A549 (cell line): ENCODE measurements around the gene PRKAG2.

ENCODE experiments used
- EHF ChIP-seq: fragments of 250-450 bp; sonication (Bioruptor Pico); IDR thresholded peaks from 2 replicates; pipeline ENCODE4 v1.5.0; 2020; ENCODE audit warnings: mild to moderate bottlenecking
- FOSB ChIP-seq: fragments of 250-450 bp; sonication (Bioruptor Pico); IDR thresholded peaks from 2 replicates; pipeline ENCODE4 v1.5.0; 2020; ENCODE audit warnings: mild to moderate bottlenecking, moderate library complexity
- POLR2A ChIP-seq: IDR thresholded peaks from 2 replicates; pipeline ENCODE4 v1.6.1; 2012; ENCODE audit warnings: mild to moderate bottlenecking, low read length
- RFX5 ChIP-seq: fragments of 450-650 bp; IDR thresholded peaks from 2 replicates; pipeline ENCODE4 v1.7.1; 2014; ENCODE audit warnings: antibody characterized with exemption, mild to moderate bottlenecking, moderate library complexity
- TF ChIP-seq, protein P1 (sequence below): fragments of >200 bp; sonication (Bioruptor Twin); formaldehyde crosslinking; IDR thresholded peaks from 3 replicates; pipeline ENCODE4 v1.5.1; 2016

DNA sequence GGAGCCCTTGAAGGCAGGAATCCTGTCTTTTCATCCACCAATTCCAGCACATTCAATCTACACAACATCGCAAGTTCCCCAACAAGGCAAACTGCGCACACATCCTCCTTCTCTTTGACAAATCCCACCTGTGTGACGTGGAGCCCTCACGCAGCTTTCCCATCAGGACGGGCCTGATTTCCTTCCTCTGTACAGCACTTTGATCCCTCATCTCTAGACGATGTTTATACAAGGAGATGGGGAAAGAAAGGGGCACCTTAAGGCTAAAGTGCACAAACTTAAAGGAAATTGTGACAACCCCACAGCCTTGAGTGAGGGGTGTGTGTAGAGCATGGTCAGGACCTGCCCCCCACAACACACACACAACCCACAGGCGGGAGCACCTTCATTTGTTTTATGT is 97.2 kb downstream of the PRKAG2 start:
- TF ChIP-seq, protein P1, sequence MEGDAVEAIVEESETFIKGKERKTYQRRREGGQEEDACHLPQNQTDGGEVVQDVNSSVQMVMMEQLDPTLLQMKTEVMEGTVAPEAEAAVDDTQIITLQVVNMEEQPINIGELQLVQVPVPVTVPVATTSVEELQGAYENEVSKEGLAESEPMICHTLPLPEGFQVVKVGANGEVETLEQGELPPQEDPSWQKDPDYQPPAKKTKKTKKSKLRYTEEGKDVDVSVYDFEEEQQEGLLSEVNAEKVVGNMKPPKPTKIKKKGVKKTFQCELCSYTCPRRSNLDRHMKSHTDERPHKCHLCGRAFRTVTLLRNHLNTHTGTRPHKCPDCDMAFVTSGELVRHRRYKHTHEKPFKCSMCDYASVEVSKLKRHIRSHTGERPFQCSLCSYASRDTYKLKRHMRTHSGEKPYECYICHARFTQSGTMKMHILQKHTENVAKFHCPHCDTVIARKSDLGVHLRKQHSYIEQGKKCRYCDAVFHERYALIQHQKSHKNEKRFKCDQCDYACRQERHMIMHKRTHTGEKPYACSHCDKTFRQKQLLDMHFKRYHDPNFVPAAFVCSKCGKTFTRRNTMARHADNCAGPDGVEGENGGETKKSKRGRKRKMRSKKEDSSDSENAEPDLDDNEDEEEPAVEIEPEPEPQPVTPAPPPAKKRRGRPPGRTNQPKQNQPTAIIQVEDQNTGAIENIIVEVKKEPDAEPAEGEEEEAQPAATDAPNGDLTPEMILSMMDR = no peak
- TF ChIP-seq EHF (CRISPR knock-in tag) (no peak), RFX5 (no peak), FOSB (no peak), POLR2A (no peak)
